WTC11 (cell line): ENCODE results near the gene GSX1. TPM values are rescaled to one million over a fixed set of nuclear protein-coding genes. Genes with fewer than 3 reads are reported as not detected.

Experiments
- ATAC-seq: fragments of 200-7000 bp; cut with Tn5 transposase; 2 replicates; pipeline ENCODE4 v1.10.0; 2021; ENCODE audit warnings: mild to moderate bottlenecking, moderate library complexity
- CTCF ChIA-PET: fragments of 300-600 bp; sonication (Branson Sonifier 250); formaldehyde crosslinking; loops from one replicate; lab custom pipeline; 2021; ENCODE audit warnings: antibody characterized with exemption; lab: Charles Lee
- POLR2A ChIA-PET: fragments of 350-600 bp; sonication (Branson Sonifier 250); formaldehyde crosslinking; loops from one replicate; lab custom pipeline; 2021; ENCODE audit warnings: antibody characterized with exemption; lab: Charles Lee
- DNase-seq: peaks from one replicate; pipeline ENCODE4 v3.0.0; 2021; ENCODE audit warnings: low spot score
- H3K27ac Mint-ChIP-seq: 2 replicates; pipeline ENCODE4 v1.8.0; 2021; ENCODE audit warnings: mixed read lengths
- H3K27me3 Mint-ChIP-seq: 2 replicates; pipeline ENCODE4 v1.8.0; 2021; ENCODE audit warnings: low read depth, mild to moderate bottlenecking, moderate library complexity, mixed read lengths
- H3K36me3 Mint-ChIP-seq: 2 replicates; pipeline ENCODE4 v1.8.0; 2021; ENCODE audit warnings: mixed read lengths
- H3K4me1 Mint-ChIP-seq: 2 replicates; pipeline ENCODE4 v1.8.0; 2022; ENCODE audit warnings: mixed read lengths
- H3K4me3 Mint-ChIP-seq: 2 replicates; pipeline ENCODE4 v1.8.0; 2021; ENCODE audit warnings: mild to moderate bottlenecking, moderate library complexity, mixed read lengths
- H3K9me3 Mint-ChIP-seq: 2 replicates; pipeline ENCODE4 v1.8.0; 2021; ENCODE audit warnings: mixed read lengths
- AR ChIP-seq: fragments of 250-450 bp; sonication (Bioruptor Pico); IDR thresholded peaks from 2 replicates; pipeline ENCODE4 v1.9.0; 2021; ENCODE audit warnings: mild to moderate bottlenecking
- ATF1 ChIP-seq: sonication (generic); formaldehyde crosslinking; IDR thresholded peaks from 2 replicates; pipeline ENCODE4 v1.8.1; 2023; ENCODE audit warnings: mild to moderate bottlenecking, moderate library complexity, missing genetic modification reagents
- ATF2 ChIP-seq: sonication (generic); formaldehyde crosslinking; IDR thresholded peaks from 2 replicates; pipeline ENCODE4 v1.8.1; 2022; ENCODE audit warnings: low read depth, missing genetic modification reagents, borderline replicate concordance
- ATF6 ChIP-seq: sonication (generic); formaldehyde crosslinking; IDR thresholded peaks from 2 replicates; pipeline ENCODE4 v1.8.1; 2023; ENCODE audit warnings: mild to moderate bottlenecking, missing genetic modification reagents
- CREM ChIP-seq: sonication (generic); formaldehyde crosslinking; IDR thresholded peaks from 2 replicates; pipeline ENCODE4 v1.8.1; 2022; ENCODE audit warnings: mild to moderate bottlenecking, missing genetic modification reagents, moderate library complexity
- CTCF ChIP-seq: fragments of 200-600 bp; IDR thresholded peaks from 2 replicates; pipeline ENCODE4 v1.8.0; 2022; ENCODE audit warnings: antibody characterized with exemption
- E2F5 ChIP-seq: sonication (generic); formaldehyde crosslinking; IDR thresholded peaks from 2 replicates; pipeline ENCODE4 v1.8.1; 2022; ENCODE audit warnings: mild to moderate bottlenecking, moderate library complexity, missing genetic modification reagents
- ESRRA ChIP-seq: sonication (generic); formaldehyde crosslinking; IDR thresholded peaks from 2 replicates; pipeline ENCODE4 v1.8.1; 2022; ENCODE audit warnings: mild to moderate bottlenecking, missing genetic modification reagents, borderline replicate concordance
- ETV6 ChIP-seq: sonication (generic); formaldehyde crosslinking; IDR thresholded peaks from 2 replicates; pipeline ENCODE4 v1.8.1; 2022; ENCODE audit warnings: mild to moderate bottlenecking, missing genetic modification reagents
- FOXK1 ChIP-seq: sonication (generic); formaldehyde crosslinking; IDR thresholded peaks from 2 replicates; pipeline ENCODE4 v1.8.0; 2022; ENCODE audit warnings: mild to moderate bottlenecking, moderate library complexity, missing genetic modification reagents
- HMGXB4 ChIP-seq: sonication (generic); formaldehyde crosslinking; IDR thresholded peaks from 2 replicates; pipeline ENCODE4 v1.8.1; 2023; ENCODE audit warnings: mild to moderate bottlenecking, moderate library complexity, missing genetic modification reagents
- IRF1 ChIP-seq: sonication (generic); formaldehyde crosslinking; IDR thresholded peaks from 2 replicates; pipeline ENCODE4 v1.8.0; 2023; ENCODE audit warnings: missing genetic modification reagents
- IRF2 ChIP-seq: sonication (generic); formaldehyde crosslinking; IDR thresholded peaks from 2 replicates; pipeline ENCODE4 v1.8.0; 2022; ENCODE audit warnings: low read depth, missing genetic modification reagents, borderline replicate concordance
- JAZF1 ChIP-seq: fragments of 250-450 bp; sonication (Bioruptor Pico); IDR thresholded peaks from 2 replicates; pipeline ENCODE4 v1.9.0; 2021; ENCODE audit warnings: moderate library complexity, mild to moderate bottlenecking, inconsistent platforms
- JUN ChIP-seq: sonication (generic); formaldehyde crosslinking; IDR thresholded peaks from 2 replicates; pipeline ENCODE4 v1.8.0; 2023; ENCODE audit warnings: mild to moderate bottlenecking, missing genetic modification reagents
- NR2C2 ChIP-seq: sonication (generic); formaldehyde crosslinking; IDR thresholded peaks from 2 replicates; pipeline ENCODE4 v1.8.0; 2022; ENCODE audit warnings: mild to moderate bottlenecking, missing genetic modification reagents
- RORB ChIP-seq: fragments of 250-450 bp; sonication (Bioruptor Pico); IDR thresholded peaks from 2 replicates; pipeline ENCODE4 v1.9.0; 2021; ENCODE audit warnings: mild to moderate bottlenecking
- SMAD4 ChIP-seq: sonication (generic); formaldehyde crosslinking; IDR thresholded peaks from 2 replicates; pipeline ENCODE4 v1.8.0; 2022; ENCODE audit warnings: mild to moderate bottlenecking, missing genetic modification reagents
- TCF7 ChIP-seq: sonication (generic); formaldehyde crosslinking; IDR thresholded peaks from 2 replicates; pipeline ENCODE4 v1.8.0; 2022; ENCODE audit warnings: mild to moderate bottlenecking, low read depth, missing genetic modification reagents, moderate library complexity
- TEAD1 ChIP-seq: sonication (generic); formaldehyde crosslinking; IDR thresholded peaks from 2 replicates; pipeline ENCODE4 v1.8.0; 2022; ENCODE audit warnings: mild to moderate bottlenecking, missing genetic modification reagents
- TEAD4 ChIP-seq: sonication (generic); formaldehyde crosslinking; IDR thresholded peaks from 2 replicates; pipeline ENCODE4 v1.8.0; 2022; ENCODE audit warnings: mild to moderate bottlenecking, missing genetic modification reagents
- TP53 ChIP-seq: sonication (generic); formaldehyde crosslinking; IDR thresholded peaks from 2 replicates; pipeline ENCODE4 v1.8.1; 2023; ENCODE audit warnings: mild to moderate bottlenecking, missing genetic modification reagents
- ZMAT4 ChIP-seq: fragments of 250-450 bp; sonication (Bioruptor Pico); IDR thresholded peaks from 2 replicates; pipeline ENCODE4 v1.9.0; 2021; ENCODE audit warnings: mild to moderate bottlenecking
- ZNF317 ChIP-seq: sonication (generic); formaldehyde crosslinking; IDR thresholded peaks from 2 replicates; pipeline ENCODE4 v1.8.1; 2023; ENCODE audit warnings: low read depth, mild to moderate bottlenecking, moderate library complexity, missing genetic modification reagents, borderline replicate concordance
- ZNF671 ChIP-seq: fragments of 250-450 bp; sonication (Bioruptor Pico); IDR thresholded peaks from 2 replicates; pipeline ENCODE4 v1.8.0; 2021; ENCODE audit warnings: mild to moderate bottlenecking
- total RNA-seq: library from RNA; stranded (reverse); gene quantifications from 3 replicates; pipeline ENCODE4 v1.2.3, GENCODE V29; 2021

GSX1 gene
- total RNA-seq, 1 experiment from 2014 or later = not detected

- peak; percentile 92 for TF ChIP-seq CTCF
- no peak for TF ChIP-seq TCF7 (CRISPR knock-in tag)
- no peak for TF ChIP-seq ATF6
- TF ChIP-seq ATF1 (CRISPR knock-in tag) = no peak
- TF ChIP-seq IRF2 = no peak
- TF ChIP-seq NR2C2 (CRISPR knock-in tag) = no peak
- TF ChIP-seq ZNF317 = no peak
- TF ChIP-seq SMAD4 = peak; percentile 63; the same call in 1 of the 2 replicates
- TF ChIP-seq E2F5 (CRISPR knock-in tag) = no peak
- TF ChIP-seq JUN (CRISPR knock-in tag) = no peak
- no peak for TF ChIP-seq AR (CRISPR knock-in tag)
- TF ChIP-seq ATF2 (CRISPR knock-in tag) = no peak
- no peak for TF ChIP-seq IRF1 (CRISPR knock-in tag)
- peak; percentile 60; the same call in 1 of the 2 replicates for TF ChIP-seq HMGXB4 (CRISPR knock-in tag)
- no peak for TF ChIP-seq CREM
- no peak for TF ChIP-seq RORB (CRISPR knock-in tag)
Observed at GRCh38 chr13:27830010-27830409, 37.7 kb downstream of the GSX1 start (continued).

GRCh38 chr13:27833206-27833605, 40.9 kb downstream of the GSX1 start:
- no peak for DNase-seq
- no peaks in the 10 kb centered on the region for H3K4me1 Mint-ChIP-seq
- ChIA-PET POLR2A (no interaction called here), CTCF (interaction anchor here (0.6 kb wide), 1 partner anchor 60 kb away, joined by 3 read pairs; no protein-coding TSS in a partner anchor)
- no peaks in the 10 kb centered on the region for H3K9me3 Mint-ChIP-seq
- no peak overlapping the region for H3K27ac Mint-ChIP-seq
- no peak for ATAC-seq
- no peak overlapping the region for H3K4me3 Mint-ChIP-seq
- peaks cover 67% of the 10 kb centered on the region for H3K27me3 Mint-ChIP-seq
- H3K36me3 Mint-ChIP-seq = no peaks in the 10 kb centered on the region
- TF ChIP-seq TEAD4 (CRISPR knock-in tag) (no peak), JAZF1 (no peak), ESRRA (CRISPR knock-in tag) (no peak), HMGXB4 (CRISPR knock-in tag) (no peak), ZNF671 (no peak), ZMAT4 (CRISPR knock-in tag) (no peak), FOXK1 (CRISPR knock-in tag) (no peak), JUN (CRISPR knock-in tag) (no peak), TP53 (CRISPR knock-in tag) (no peak), ETV6 (CRISPR knock-in tag) (no peak), TEAD1 (CRISPR knock-in tag) (no peak)
